SK-N-SH (cell line): ENCODE results near the gene KIAA0232.
A peak's percentile ranks its signal among the peaks of the same experiment; 100 is the strongest.

Experiments used
- FOSL2 ChIP-seq: IDR thresholded peaks from 2 replicates; pipeline ENCODE4 v1.4.0; 2012; ENCODE audit warnings: low read depth, mild to moderate bottlenecking, moderate library complexity, borderline replicate concordance
- JUND ChIP-seq: IDR thresholded peaks from 2 replicates; pipeline ENCODE4 v1.4.0; 2012
- NRF1 ChIP-seq: IDR thresholded peaks from 2 replicates; pipeline ENCODE4 v1.6.1; 2012; ENCODE audit warnings: low read depth, mild to moderate bottlenecking, low read length
- RAD21 ChIP-seq: IDR thresholded peaks from 2 replicates; pipeline ENCODE4 v1.6.1; 2012; ENCODE audit warnings: mild to moderate bottlenecking, low read length
- TAF1 ChIP-seq: IDR thresholded peaks from 2 replicates; pipeline ENCODE4 v1.6.1; 2012; ENCODE audit warnings: low read depth, mild to moderate bottlenecking, low read length, moderate library complexity, borderline replicate concordance
- TF ChIP-seq, protein P1 (sequence below): fragments of 200-600 bp; sonication (generic); IDR thresholded peaks from 2 replicates; pipeline ENCODE4 v1.6.1; 2017; ENCODE audit warnings: antibody characterized with exemption, mild to moderate bottlenecking, moderate library complexity

DNA sequence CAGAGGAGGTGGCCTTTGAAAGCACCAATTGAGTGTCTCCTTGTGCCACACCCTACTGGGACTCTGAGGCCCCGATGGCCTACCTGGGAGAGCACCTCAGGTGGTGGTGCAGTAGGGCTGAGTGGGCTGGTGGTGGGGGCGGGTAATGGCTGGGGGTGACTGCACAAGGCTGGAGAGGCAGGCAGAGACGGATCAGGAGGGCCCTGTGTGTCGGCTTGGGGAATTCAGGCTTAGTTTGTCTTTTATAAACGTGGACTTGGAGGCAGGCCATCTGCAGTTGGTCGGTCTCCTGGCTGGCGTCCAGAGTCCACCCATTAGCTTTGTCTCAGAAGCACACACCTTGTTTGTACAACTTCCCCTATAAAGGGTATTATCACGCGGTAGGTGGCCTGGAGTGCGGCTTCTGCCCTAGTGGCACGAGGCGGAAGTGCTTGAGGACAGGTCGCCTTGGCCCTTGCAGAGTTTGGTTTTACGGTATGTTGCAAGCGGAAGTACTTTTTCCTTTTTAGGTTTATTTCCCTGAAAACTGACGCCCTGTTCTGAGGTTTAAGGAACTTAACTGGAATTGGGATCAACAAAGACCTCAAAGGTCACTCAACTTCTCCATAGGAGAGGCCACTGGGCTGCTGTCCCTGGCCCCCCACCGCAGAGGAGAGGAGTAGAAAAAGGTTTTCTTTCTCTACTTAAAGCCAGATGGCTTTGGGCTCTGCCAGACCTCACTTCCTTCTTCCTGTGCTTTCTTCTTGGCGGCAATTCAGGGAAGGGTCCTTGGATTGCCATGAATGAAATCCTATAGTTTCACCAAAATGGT is 135.1 kb downstream of the KIAA0232 start:
- no peak for TF ChIP-seq TAF1
- TF ChIP-seq RAD21, result no peak
- no peak for TF ChIP-seq FOSL2
- no peak for TF ChIP-seq JUND
- TF ChIP-seq, protein P1, sequence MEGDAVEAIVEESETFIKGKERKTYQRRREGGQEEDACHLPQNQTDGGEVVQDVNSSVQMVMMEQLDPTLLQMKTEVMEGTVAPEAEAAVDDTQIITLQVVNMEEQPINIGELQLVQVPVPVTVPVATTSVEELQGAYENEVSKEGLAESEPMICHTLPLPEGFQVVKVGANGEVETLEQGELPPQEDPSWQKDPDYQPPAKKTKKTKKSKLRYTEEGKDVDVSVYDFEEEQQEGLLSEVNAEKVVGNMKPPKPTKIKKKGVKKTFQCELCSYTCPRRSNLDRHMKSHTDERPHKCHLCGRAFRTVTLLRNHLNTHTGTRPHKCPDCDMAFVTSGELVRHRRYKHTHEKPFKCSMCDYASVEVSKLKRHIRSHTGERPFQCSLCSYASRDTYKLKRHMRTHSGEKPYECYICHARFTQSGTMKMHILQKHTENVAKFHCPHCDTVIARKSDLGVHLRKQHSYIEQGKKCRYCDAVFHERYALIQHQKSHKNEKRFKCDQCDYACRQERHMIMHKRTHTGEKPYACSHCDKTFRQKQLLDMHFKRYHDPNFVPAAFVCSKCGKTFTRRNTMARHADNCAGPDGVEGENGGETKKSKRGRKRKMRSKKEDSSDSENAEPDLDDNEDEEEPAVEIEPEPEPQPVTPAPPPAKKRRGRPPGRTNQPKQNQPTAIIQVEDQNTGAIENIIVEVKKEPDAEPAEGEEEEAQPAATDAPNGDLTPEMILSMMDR, result peak; percentile 48
- TF ChIP-seq NRF1, result no peak
